Globus pallidus (tissue), 1 donor: ENCODE measurements around the gene OST4.
A peak's percentile ranks its signal among the peaks of the same experiment; 100 is the strongest.
"Not testable (repeated sequence)": the region's sequence is repeated elsewhere in the genome, so short reads cannot be mapped to it uniquely, and the experiment has no call there.

Experiments
- DNase-seq: peaks from one replicate; pipeline ENCODE4 v3.0.0-alpha.2; 2015; ENCODE audit warnings: low spot score

OST4 gene

DNA sequence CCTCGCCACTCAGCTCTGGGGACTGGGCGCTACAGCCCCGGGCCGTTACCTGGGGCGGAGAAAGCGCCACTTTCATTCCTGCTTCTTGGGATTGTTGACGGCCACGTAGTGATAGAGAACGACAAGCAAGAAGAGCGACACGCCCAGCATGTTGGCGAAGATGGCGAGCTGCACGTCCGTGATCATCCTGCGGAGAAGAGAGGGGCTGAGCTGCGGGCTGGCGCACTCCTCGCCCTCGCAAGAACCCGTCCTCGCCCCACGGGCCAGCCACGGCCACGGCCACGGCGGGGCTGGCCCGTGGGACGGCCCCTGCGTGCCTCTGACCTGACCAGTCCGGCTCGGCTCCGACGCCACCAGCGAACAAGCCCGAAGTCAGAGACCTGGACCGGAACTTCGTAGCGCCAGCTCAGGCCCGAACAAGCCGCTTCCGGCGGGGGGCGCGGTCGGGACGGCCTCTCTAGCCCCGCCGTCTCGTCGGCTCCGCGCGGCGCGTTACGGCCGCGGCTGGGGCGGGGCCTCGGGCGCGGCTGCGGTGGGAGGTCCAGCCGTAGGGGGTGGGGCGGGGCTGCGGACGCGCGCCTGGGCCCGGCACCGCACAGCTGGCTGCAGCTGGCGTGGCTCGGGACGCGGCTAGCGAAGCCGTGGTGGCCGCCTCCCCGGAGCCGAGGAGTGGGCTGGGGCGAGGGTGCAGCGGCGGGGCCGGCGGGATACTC is at the start of gene OST4:
TSS of gene OST4 (minus strand) at position 378 of the 713 bp plus-strand sequence.
- DNase-seq, result peak; percentile 95

DNA sequence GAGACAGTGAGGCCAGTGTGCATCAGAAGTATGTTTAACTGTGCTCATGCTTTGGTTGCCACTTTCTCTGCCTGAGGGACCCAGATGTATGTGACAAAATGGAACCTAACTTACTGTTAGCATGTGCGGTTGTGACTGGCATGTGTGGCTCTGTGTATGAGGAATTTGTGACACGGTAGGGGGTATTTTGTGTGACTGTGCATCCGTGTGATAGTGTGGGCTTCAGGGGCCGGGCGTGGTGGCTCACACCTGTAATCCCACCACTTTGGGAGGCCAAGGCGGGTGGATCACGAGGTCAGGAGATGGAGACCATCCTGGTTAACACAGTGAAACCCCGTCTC is 47.8 kb upstream of the OST4 start:
- DNase-seq, result not testable (repeated sequence)

DNA sequence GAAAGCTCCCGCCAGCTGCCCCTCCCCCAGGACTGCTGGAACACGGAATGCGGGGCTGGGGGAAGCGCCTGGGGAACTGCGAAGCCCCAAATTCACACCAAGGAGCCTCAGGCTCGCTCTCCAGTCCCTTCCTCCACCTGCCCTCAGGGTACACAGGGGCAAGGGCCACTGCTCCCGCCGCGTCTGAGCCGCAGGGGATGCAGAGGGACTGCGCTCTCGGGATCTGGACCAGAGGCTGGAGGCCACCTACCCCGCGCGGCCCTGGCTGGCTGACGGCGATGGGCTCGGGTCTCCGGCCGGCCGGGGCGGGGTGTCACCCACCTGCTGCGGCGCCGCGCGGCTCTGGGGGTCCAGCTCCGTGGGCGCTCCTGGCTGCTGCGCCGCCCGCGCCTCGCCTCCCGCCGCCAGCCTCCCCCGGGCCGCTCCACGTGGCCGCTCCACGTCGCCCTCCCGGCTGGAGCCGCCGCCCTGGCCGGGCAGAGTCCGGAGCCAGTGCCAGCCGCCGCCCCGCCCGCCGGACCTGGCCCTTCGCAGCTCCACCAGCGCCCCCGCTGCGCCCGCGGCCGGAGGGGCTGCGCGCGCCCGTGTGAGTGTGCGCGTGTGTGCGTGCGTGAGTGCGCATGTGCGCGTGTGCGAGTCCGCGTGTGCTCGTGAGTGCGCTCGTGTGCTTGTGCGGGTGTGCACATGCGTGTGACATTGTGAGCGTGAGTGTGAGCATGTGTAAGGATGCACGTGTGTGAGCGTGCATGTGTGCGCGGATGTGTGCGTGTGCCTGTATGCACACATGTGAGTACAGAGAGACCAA is 47.3 kb upstream of the OST4 start, which contains the start of gene CGREF1:
TSS of gene CGREF1 (minus strand) at position 604 of the 805 bp plus-strand sequence. CDS start 14,762 bp downstream, outside the sequence.
- no peak for DNase-seq

DNA sequence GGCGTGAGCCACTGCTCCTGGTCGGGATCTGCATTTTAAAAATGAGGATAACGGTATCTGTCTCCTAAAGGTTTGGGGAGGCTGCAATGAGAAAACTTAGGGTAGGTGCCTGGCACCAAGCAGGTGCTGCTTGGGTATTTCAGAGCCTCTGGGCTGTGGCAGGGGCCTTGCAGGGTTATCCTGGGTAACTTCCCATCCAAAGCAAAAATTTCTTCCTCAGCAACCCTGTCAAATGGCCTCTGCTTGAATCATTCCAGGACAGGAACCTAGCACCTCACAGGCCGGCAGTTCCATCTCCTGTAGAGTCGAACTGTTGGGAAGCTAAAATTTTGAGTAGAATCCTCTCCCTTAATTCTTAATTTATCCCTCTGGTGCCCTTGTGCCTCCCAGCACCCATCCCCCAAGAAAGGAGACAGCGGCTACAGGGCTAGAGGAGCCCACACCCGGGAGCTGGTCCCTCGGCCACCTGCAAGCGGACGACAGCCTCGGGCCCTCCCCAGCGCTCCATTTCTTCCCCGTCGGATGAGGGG is 46.6 kb upstream of the OST4 start:
- DNase-seq, result no peak

DNA sequence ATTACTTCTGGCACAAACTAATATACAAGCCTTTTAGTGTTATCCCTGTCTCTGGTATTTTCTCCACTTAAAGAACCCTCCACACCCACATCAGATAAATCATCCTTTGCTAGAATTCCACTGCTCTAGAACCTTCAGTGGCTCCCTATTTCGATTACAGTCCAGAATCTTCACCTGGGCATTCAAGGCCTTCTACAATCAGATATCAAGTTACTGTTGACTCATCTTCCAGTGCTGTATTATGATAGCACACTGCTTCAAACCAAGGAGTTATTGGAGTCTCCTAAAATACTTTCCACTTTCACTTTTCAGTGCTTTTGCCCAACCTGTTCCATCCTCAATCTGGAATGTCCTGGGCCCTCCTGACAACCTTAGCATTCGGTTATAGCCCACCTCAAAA is 44.1 kb upstream of the OST4 start:
- DNase-seq, result no peak

DNA sequence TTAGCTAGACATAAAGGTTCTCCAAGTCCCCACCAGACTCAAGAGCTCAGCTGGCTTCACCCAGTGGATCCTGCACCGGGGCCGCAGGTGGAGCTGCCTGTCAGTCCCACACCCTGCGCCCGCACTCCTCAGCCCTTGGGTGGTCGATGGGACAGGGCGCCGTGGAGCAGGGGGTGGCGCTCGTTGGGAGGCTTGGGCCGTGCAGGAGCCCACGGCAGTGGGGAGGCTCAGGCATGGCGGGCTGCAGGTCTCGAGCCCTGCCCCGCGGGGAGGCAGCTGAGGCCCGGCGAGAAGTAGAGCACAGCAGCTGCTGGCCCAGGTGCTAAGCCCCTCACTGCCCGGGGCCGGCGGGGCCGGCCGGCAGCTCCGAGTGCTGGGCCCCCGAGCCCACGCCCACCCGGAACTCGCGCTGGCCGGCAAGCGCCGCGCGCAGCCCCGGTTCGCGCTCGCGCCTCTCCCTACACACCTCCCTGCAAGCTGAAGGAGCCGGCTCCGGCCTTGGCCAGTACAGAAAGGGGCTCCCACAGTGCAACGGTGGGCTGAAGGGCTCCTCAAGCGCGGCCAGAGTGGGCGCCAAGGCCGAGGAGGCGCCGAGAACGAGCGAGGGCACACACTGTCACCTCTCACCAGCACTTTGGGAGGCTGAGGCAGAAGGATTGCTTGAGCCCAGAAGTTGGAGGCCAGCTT is 40.1 kb upstream of the OST4 start:
- DNase-seq, result not testable (repeated sequence)

DNA sequence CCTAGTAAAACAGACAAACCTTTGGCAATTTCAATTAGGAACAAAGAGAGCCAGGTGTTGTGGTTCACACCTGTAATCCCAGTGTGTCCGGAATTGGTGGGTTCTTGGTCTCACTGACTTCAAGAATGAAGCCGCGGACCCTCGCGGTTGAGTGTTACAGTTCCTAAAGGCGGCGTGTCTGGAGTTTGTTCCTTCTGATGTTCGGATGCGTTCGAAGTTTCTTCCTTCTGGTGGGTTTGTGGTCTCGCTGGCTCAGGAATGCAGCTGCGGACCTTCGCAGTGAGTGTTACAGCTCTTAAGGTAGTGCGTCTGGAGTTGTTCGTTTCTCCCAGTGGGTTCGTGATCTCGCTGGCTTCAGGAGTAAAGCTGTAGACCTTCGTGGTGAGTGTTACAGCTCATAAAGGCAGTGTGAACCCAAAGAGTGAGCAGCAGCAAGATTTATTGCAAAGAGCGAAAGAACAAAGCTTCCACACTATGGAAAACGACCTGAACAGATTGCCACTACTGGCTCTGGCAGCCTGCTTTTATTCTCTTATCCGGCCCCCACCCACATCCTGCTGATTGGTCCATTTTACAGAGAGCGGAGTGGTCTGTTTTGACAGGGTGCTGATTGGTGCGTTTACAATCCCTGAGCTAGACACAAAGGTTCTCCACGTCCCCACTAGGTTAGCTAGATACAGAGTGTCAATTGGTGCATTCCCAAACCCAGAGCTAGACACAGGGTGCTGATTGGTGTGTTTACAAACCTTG is 39.3 kb upstream of the OST4 start:
- DNase-seq, result not testable (repeated sequence)

DNA sequence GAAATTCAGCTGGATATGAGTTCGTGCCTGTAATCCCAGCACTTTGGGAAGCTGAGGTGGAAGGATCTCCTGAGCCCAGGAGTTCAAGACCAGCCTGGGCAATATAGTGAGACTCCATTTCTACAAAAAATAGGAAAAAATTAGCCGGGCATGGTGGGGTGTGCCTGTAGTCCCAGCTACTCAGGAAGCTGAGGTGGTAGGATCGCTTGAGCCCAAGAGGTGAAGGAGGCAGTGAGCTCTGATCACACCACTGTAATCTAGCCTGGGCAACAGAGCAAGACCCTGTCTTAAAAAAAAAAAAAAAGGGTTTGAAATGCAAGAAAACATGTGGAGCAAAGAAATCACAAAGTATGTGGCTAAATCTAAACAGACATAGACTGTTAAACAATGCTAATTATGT is 37.6 kb upstream of the OST4 start:
- DNase-seq, result no peak

DNA sequence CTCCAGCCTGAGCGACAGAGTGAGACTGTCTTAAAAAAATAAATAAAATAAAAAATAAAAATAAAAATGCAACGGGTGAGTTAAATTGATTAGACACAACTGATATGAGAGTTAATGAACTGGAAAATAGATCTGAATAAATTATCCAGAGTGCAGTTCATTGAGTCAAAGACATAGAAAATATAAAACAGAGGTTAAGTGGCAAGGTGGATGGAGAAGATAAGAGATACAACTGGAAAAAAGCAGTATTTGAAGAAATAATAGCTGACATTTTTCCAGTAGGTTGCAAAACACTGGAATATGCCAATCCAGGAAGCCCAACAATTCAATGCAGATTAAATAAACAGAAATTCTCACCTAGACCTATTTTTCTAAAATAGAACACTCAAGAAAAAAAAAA is 36.8 kb upstream of the OST4 start:
- no peak for DNase-seq

DNA sequence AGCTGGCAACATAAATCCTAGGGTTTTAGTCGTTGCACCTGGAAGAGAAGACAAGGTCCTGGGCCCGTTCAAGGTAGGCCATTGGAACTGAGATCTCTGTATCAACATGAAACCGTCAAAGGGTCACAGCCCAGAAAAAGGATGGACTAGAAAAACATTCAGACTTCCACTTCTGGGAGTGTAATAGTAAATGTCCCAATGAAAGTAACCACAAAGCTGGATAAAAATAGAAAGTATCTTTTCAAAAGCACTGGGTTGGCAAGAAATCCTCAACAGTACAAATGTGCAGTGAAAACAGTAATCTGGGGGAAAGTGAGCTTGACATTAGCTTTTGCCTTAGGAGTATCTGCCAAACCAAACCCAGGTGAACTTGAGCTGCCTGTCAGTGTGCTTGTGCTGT is 34.5 kb upstream of the OST4 start:
- no peak for DNase-seq

DNA sequence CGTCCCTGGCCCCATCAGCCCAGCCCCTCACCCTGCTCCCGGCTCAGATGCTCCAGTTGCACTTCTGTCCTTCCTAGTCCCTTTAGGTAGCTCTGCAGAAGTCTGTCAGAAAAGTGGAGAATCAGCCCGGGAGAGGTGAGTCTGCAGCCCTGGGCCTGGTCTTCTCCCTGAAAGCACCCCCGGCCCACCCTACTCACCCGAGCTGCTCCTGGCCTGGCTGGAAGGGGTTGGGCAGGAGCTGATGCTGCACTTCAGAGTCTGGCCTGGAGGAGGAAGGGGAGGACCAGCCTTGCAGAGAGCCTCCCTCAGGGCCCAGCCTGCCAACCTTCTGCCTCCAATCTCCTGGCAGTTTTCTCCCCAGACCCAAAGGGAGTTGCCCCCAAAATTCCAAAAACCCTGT is 30.9 kb upstream of the OST4 start:
- no peak for DNase-seq

DNA sequence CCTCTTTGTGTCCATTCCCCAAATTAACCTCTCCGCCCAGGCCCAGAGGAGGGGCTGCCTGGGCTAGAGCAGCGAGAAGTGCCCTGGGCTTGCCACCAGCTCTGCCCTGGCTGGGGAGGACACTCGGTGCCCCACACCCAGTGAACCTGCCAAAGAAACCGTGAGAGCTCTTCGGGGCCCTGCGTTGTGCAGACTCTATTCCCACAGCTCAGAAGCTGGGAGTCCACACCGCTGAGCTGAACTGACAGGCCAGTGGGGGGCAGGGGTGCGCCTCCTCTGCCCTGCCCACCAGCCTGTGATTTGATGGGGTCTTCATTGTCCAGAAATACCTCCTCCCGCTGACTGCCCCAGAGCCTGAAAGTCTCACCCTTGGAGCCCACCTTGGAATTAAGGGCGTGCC is 28.6 kb upstream of the OST4 start:
- DNase-seq, result no peak

DNA sequence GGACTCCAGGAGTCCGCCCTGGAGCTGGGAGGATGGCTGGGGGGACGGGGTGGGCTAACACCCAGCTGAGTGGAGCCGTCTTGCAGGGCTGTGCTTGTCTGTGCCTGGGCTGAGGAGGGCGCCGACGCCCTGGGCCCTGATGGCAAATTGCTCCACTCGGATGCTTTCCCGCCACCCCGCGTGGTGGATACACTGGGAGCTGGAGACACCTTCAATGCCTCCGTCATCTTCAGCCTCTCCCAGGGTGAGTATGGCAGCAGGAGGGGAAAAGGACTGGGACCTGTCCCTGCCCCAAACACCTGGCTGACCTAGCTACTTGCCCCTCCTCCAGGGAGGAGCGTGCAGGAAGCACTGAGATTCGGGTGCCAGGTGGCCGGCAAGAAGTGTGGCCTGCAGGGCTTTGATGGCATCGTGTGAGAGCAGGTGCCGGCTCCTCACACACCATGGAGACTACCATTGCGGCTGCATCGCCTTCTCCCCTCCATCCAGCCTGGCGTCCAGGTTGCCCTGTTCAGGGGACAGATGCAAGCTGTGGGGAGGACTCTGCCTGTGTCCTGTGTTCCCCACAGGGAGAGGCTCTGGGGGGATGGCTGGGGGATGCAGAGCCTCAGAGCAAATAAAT is 28.0 kb upstream of the OST4 start:
- no peak for DNase-seq

DNA sequence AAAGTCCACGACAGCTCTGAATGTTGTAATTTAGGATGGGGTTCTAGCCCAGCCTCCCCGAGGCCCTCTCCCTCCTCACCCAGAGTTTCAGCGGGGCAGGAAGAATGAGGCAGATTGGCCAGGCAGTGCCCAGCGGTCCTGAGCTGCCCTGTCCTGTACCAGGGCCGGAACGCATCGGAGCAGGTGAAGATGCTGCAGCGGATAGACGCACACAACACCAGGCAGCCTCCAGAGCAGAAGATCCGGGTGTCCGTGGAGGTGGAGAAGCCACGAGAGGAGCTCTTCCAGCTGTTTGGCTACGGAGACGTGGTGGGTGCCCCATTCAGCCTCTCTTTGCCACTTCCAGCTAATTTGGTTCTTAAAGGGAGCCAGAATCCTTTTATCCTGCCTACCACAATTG is 25.9 kb upstream of the OST4 start:
- DNase-seq, result no peak

DNA sequence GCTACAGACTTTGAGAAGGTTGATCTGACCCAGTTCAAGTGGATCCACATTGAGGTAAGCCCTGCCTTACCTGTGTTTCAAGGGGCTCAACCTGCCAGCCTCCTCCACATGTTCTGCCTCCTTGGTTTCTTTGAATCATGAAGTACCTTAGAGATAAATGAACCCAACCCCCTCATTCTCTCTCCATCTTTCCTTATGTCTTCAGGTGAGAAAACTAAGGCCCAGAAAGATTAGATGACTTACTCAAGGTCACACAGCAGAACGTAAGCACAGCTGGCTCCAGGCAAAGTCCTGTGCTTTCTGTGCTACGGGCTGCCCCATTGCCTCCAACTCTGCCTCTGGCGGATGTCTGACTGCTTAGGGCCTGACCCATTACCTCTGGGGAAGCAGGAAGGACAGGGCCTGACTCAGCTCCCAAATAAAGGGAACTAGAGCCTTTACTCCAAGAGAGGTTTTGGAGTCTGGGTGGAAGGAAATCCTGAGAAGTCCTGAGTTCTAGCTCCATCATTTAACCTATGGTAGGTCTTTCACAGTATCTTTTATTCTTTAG is 25.4 kb upstream of the OST4 start:
- DNase-seq, result no peak

DNA sequence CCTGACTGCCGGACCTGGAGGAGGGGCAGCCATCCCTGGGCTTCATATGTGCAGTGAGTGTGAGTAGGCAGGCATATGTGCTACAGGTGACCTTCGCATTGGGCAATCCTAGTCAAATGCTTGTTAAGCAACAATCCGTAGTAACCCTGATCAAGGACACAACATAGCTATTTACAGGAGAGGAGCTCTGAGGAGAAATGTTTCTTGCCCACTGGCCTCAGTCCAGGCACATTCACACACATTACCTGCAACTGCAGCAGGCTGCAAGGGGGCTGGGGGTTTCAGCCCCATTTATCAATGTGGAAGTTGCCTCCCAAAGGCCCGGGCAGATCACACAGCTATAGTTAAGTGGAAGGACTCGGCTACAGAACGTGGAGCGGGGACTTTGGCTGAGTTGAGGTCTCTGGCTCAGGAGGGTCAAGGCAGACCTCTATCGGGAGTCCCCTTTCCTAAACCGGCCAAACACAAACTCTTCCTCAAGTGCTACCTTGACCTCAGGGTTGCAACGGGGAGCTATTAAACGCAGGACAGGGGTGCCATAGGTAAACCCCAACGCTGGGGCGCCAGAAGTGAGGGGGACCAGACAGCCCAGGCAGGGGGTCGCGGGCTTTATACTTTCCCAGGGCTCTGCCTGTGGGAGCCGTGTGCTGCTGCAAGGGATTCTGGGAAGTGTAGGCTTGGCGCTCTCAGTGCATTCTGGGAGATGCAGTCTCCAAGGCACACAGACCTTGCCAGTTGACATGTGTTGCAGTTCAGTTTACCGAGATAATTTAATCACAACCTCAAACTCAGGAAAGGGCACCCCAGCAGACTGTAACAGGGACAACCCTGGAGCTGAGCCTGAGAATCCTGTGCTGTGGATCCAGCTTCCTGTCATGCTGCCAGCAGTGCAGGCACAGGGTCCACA is 24.5 kb upstream of the OST4 start:
- peak; percentile 73 for DNase-seq

DNA sequence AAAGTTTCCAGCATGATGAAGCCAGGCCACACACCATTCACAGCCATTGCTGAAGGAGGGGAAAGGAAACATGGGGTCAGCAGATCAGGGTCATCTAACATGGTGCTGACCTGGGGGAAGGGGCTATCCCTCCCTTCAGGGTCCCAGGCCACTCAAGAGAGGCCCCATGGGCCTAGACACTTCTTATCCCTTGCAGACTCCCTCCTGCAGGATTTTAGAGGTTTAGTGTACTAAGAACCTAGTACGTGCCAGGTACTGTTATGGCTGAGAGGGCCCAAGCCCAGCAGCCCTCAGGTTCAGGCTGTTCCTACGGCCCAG is 23.9 kb upstream of the OST4 start:
- no peak for DNase-seq

DNA sequence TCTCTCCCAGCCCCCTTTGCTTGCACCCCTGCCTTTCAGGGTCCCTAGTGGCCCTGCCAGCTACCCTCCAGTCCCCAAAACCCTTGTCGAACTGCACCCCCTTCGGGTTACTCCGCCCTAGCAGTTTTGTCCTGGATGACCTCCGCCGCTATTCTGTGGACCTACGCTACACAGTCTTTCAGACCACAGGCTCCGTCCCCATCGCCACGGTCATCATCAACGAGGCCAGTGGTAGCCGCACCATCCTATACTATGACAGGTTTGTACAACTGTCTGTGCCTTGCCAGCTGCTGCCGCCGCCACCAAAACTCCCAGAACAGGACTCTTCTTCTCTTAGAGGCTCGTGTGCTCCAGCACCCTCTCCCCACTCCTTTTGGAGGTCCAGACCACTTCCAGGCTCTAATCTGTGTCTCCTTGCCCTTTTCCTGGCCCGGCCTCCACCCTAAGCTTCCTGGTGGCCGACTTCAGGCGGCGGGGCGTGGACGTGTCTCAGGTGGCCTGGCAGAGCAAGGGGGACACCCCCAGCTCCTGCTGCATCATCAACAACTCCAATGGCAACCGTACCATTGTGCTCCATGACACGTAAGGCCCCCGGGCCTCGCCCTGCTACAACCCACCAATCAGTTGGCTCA is 23.0 kb upstream of the OST4 start:
- no peak for DNase-seq

DNA sequence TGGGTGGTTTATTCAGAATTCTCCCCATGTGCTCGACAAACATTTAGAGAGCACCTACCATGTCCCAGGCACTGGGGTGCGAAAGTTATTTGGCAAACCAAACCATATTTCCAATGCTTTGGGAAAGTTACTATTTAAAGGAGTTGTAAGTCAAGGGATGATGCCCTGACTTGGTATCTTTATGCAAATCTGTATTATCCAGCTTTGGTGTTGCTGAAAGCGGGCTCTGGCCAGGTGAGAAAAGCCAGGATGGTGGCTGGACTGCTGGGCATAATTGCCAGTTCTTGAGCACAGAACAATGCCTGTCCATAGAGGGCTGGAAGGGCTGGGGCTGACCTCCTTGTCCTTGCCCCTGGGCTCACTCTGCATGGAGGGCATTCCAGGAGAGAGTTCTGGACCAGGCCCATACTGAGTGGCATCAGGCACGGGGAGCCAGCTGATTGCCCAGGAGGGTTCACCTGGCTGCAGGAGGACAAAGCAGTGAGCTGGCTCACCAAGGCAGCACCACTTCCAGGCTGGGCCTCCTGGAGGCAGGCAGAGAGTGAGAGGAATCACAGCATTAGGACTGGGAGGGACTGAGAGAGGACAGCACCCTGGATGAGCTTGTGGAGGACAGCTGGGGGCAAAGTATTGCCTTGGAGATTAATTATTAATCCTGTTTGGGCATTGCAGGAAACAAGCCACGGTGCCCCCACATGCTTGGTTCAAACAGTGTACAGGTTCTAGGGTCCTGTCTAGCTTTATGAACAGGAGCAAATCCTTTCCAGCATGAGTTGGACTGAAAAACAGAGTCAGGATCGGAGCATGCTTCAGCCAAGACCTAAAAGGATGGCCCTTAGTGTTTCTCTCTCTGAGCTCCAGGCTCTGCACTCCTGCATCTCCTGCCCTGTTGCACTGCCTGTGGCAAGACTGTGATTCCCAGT is 22.2 kb upstream of the OST4 start:
- DNase-seq, result no peak
